Natural killer cell (primary cell): ENCODE measurements around the gene UBASH3B. TPM values are rescaled to one million over a fixed set of nuclear protein-coding genes. Genes with fewer than 3 reads are reported as not detected.

Experiments used
- ATAC-seq, 3 donors: fragments of 150-1000 bp in 2 of 3; fragments of 200-7000 bp in 1 of 3; cut with Tn5 transposase; 1 replicate in 1 of 3; 2 replicates in 2 of 3; pipeline ENCODE4 v1.10.0; 2021; ENCODE audit warnings: mild to moderate bottlenecking in 2 of 3, moderate library complexity in 2 of 3
- DNase-seq, 2 donors: peaks; one replicate each; pipeline versions ENCODE4 v3.0.0 to v3.0.0-alpha.2; 2013 to 2021; ENCODE audit warnings: mixed read lengths in 1 of 2
- H3K27ac ChIP-seq: one replicate; pipeline ENCODE4 v1.5.1; 2013; ENCODE audit warnings: mild to moderate bottlenecking, low read length
- H3K27me3 ChIP-seq: one replicate; pipeline ENCODE4 v1.6.1; 2013; ENCODE audit warnings: low read length; ENCODE audit not compliant: control insufficient read depth, insufficient read depth
- H3K36me3 ChIP-seq: one replicate; pipeline ENCODE4 v1.6.1; 2013; ENCODE audit warnings: low read length; ENCODE audit not compliant: control insufficient read depth, insufficient read depth
- H3K4me1 ChIP-seq: one replicate; pipeline ENCODE4 v1.6.1; 2013; ENCODE audit warnings: low read length; ENCODE audit not compliant: control insufficient read depth, insufficient read depth
- H3K4me3 ChIP-seq: one replicate; pipeline ENCODE4 v1.5.1; 2013; ENCODE audit warnings: low read length
- H3K9me3 ChIP-seq: one replicate; pipeline ENCODE4 v1.6.1; 2013; ENCODE audit warnings: low read length; ENCODE audit not compliant: control insufficient read depth, insufficient read depth
- H3K27ac Mint-ChIP-seq, 2 donors: one replicate each; pipeline ENCODE4 v1.8.0; 2022; ENCODE audit warnings: mild to moderate bottlenecking in 2 of 2, mixed read lengths in 2 of 2, moderate library complexity in 1 of 2
- H3K27me3 Mint-ChIP-seq, 2 donors: one replicate each; pipeline ENCODE4 v1.8.0; 2022; ENCODE audit warnings: low read depth in 2 of 2, mixed read lengths in 2 of 2
- H3K36me3 Mint-ChIP-seq: one replicate; pipeline ENCODE4 v1.8.0; 2022; ENCODE audit warnings: mixed read lengths
- H3K4me1 Mint-ChIP-seq, 2 donors: one replicate each; pipeline ENCODE4 v1.8.0; 2022; ENCODE audit warnings: mixed read lengths in 2 of 2
- H3K4me3 Mint-ChIP-seq: one replicate; pipeline ENCODE4 v1.8.0; 2022; ENCODE audit warnings: mild to moderate bottlenecking, moderate library complexity, mixed read lengths
- H3K9me3 Mint-ChIP-seq, 2 donors: one replicate each; pipeline ENCODE4 v1.8.0; 2022; ENCODE audit warnings: mixed read lengths in 2 of 2
- WGBS: methylation state at CpG from one replicate; pipeline ENCODE4 v1.1.7; 2013; ENCODE audit warnings: missing lambda C conversion rate; ENCODE audit not compliant: insufficient coverage; 5-methylcytosine and 5-hydroxymethylcytosine counted together
- intact Hi-C: fragments of 100-400 bp; cut with micrococcal nuclease; formaldehyde crosslinking; loops from one replicate; pipeline ENCODE4 v1.14.2; 2022
- total RNA-seq, 4 donors: library from RNA; stranded (reverse); fragments of 120-200 nt in 1 of 4; gene quantifications; one replicate each; pipeline versions ENCODE4 v1.2.3 to v1.2.4, GENCODE V29; 2013 to 2022
- TF ChIP-seq, protein P1 (sequence below): fragments of 200-600 bp; IDR thresholded peaks from one replicate; pipeline ENCODE4 v1.8.0; 2022; ENCODE audit warnings: antibody characterized with exemption

Gene UBASH3B
- total RNA-seq, 3 donors from 2014 or later (not counting 1 experiment from before 2014, with no cell fraction given) = 28.7 to 33.9 (median 33.5) TPM

DNA sequence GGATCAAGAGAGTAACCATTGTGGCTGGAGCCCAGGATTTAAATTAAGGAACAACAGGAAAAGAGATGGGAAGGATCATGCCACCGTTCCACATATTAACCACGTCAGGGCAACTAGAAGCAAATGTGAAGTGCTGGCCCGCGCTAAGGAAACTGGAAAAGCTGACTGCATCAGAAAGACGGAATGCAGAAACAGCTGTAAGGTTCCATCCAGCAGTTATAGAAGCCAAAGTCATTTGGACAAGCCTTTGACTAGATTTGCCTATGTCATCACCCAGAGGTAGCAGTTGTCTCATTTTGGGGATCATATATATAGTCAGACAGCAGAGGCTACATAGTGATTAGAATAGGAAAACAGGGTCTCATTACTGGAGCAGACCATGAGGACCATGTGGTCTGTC is 139.8 kb downstream of the UBASH3B start:
- WGBS = 85% methylated on average over 5 of the region's 5 CpGs
- no peak overlapping the region for H3K4me3 Mint-ChIP-seq
- no peaks in the 10 kb centered on the region for H3K27me3 Mint-ChIP-seq
- intact Hi-C loops = no loop called here
- Histone ChIP-seq H3K27ac (no peak overlapping the region), H3K27me3 (no peaks in the 10 kb centered on the region), H3K4me3 (no peak overlapping the region), H3K36me3 (peaks cover 48% of the 10 kb centered on the region), H3K4me1 (peaks cover 5% of the 10 kb centered on the region), H3K9me3 (no peaks in the 10 kb centered on the region)
- peaks cover 0 to 5% of the 10 kb centered on the region in 2 donors for H3K4me1 Mint-ChIP-seq
- H3K36me3 Mint-ChIP-seq = peaks cover 11% of the 10 kb centered on the region
- no peak for DNase-seq
- no peaks in the 10 kb centered on the region for H3K9me3 Mint-ChIP-seq
- no peak overlapping the region for H3K27ac Mint-ChIP-seq
- ATAC-seq = no peak
- TF ChIP-seq, protein P1, sequence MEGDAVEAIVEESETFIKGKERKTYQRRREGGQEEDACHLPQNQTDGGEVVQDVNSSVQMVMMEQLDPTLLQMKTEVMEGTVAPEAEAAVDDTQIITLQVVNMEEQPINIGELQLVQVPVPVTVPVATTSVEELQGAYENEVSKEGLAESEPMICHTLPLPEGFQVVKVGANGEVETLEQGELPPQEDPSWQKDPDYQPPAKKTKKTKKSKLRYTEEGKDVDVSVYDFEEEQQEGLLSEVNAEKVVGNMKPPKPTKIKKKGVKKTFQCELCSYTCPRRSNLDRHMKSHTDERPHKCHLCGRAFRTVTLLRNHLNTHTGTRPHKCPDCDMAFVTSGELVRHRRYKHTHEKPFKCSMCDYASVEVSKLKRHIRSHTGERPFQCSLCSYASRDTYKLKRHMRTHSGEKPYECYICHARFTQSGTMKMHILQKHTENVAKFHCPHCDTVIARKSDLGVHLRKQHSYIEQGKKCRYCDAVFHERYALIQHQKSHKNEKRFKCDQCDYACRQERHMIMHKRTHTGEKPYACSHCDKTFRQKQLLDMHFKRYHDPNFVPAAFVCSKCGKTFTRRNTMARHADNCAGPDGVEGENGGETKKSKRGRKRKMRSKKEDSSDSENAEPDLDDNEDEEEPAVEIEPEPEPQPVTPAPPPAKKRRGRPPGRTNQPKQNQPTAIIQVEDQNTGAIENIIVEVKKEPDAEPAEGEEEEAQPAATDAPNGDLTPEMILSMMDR = no peak

DNA sequence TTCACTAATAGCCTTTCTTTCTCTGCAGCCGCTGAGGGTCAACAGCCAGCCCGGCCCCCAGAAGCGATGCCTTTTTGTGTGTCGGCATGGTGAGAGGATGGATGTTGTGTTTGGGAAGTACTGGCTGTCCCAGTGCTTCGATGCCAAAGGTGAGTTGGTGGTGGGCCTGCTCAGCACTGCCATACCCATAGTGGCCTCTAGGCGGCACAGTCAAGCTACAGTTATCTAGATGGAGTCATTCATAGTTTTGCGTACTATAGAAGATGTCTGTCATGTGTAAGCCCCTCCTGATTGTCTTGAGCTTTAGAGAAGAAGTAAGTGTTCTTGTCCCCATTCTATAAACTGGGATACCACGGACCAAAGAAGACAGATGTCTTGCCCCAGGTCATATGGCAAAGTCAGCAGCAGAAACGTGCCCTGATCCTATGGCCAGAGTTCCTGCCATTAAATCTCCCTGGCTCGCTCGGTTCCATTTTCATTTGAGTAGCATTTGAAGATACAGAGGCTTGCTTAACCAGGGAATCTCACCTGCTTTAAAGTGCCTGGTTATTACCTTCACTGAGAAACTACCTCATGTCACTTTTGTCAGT is 140.7 kb downstream of the UBASH3B start:
- TF ChIP-seq, protein P1 = peak; percentile 93
- DNase-seq (peak; percentile 61 to 82), ATAC-seq (peak; percentile 87 to 99 (median 95))
- H3K27ac Mint-ChIP-seq = no peak overlapping the region
- peaks cover 11% of the 10 kb centered on the region for H3K36me3 Mint-ChIP-seq
- no peaks in the 10 kb centered on the region for H3K27me3 Mint-ChIP-seq
- H3K4me3 Mint-ChIP-seq = no peak overlapping the region
- H3K4me1 ChIP-seq = peaks cover 5% of the 10 kb centered on the region
- H3K27ac ChIP-seq = no peak overlapping the region
- peaks cover 48% of the 10 kb centered on the region for H3K36me3 ChIP-seq
- H3K4me1 Mint-ChIP-seq = peaks cover 0 to 5% of the 10 kb centered on the region in 2 donors
- H3K27me3 ChIP-seq = no peaks in the 10 kb centered on the region
- H3K9me3 Mint-ChIP-seq = no peaks in the 10 kb centered on the region
- H3K9me3 ChIP-seq = no peaks in the 10 kb centered on the region
- 60% methylated on average over 10 of the region's 11 CpGs for WGBS
- no peak overlapping the region for H3K4me3 ChIP-seq
- intact Hi-C loops = loop anchor here (1.0 kb wide), 4 partner anchors 54 to 258 kb away; no protein-coding TSS in a partner anchor

DNA sequence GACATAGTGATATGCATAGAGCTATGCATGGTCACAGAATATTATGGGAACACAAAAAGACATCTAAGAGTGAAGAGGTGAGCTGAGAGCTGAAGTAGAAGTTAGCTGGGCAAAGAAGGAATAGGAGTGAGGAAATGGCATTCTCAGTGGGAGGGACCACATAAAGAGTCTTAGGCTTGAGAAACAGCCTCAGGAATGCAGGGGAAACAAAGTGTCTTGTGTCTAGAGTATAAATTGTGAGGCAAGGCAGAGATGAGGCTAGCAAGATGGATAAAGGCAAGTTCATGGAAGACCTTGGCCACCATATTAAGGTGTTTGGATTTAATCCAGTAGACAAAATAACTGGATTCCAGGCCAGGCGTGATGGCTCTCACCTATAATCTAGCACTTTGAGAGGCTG is 142.1 kb downstream of the UBASH3B start:
- Mint-ChIP-seq H3K9me3 (no peaks in the 10 kb centered on the region), H3K27ac (no peak overlapping the region), H3K36me3 (peaks cover 12% of the 10 kb centered on the region), H3K4me3 (no peak overlapping the region), H3K27me3 (no peaks in the 10 kb centered on the region), H3K4me1 (peaks cover 5 to 10% of the 10 kb centered on the region in 2 donors)
- Histone ChIP-seq H3K4me1 (peaks cover 7% of the 10 kb centered on the region), H3K27ac (no peak overlapping the region), H3K4me3 (no peak overlapping the region), H3K9me3 (no peaks in the 10 kb centered on the region), H3K36me3 (peaks cover 49% of the 10 kb centered on the region), H3K27me3 (no peaks in the 10 kb centered on the region)
- intact Hi-C loops = no loop called here
- TF ChIP-seq, protein P1 = no peak
- DNase-seq (no peak), ATAC-seq (no peak)
- WGBS = 100% methylated on average over 1 of the region's 1 CpG
